Mucosa of descending colon (tissue), 3 donors: ENCODE measurements around the gene OR6V1. TPM values are rescaled to one million over a fixed set of nuclear protein-coding genes. Genes with fewer than 3 reads are reported as not detected.
A peak's percentile ranks its signal among the peaks of the same experiment; 100 is the strongest.

Source experiments
- ATAC-seq: fragments of 200-7000 bp; cut with Tn5 transposase; one replicate; pipeline ENCODE4 v1.9.1; 2020; ENCODE audit warnings: mild to moderate bottlenecking, moderate library complexity
- DNase-seq, 3 donors: peaks; one replicate each; pipeline ENCODE4 v3.0.0-alpha.2; 2020
- H3K36me3 ChIP-seq: fragments of 200-600 bp; one replicate; pipeline ENCODE4 v1.8.0; 2021; ENCODE audit warnings: low read depth, mild to moderate bottlenecking
- H3K4me1 ChIP-seq: fragments of 200-600 bp; one replicate; pipeline ENCODE4 v1.8.0; 2021; ENCODE audit warnings: low read depth, mild to moderate bottlenecking
- H3K4me3 ChIP-seq: fragments of 200-600 bp; one replicate; pipeline ENCODE4 v1.8.0; 2021; ENCODE audit warnings: mild to moderate bottlenecking
- H3K9me3 ChIP-seq: fragments of 200-600 bp; one replicate; pipeline ENCODE4 v1.8.0; 2021; ENCODE audit warnings: mild to moderate bottlenecking
- CTCF ChIP-seq: fragments of 200-600 bp; IDR thresholded peaks from one replicate; pipeline ENCODE4 v1.8.0; 2022; ENCODE audit warnings: antibody characterized with exemption, mild to moderate bottlenecking
- intact Hi-C, 2 donors: fragments of 100-400 bp; cut with DNase I in 1 of 2; cut with micrococcal nuclease in 1 of 2; formaldehyde crosslinking; loops; one replicate each; pipeline versions ENCODE4 v1.11.0 to v1.11.1; 2022; cut with DNase I, micrococcal nuclease
- total RNA-seq, 3 donors: library from RNA; stranded (reverse); fragmentation: NEBNext Ultra II Directional in 2 of 3; extraction: Animal tissue kit (Norgen Biotek cat#: 25700) in 2 of 3; gene quantifications; one replicate each; pipeline versions ENCODE4 v1.2.1 to v1.2.4, GENCODE V29; 2021 to 2023
- donor health status: DM: no; HTN: no; CAD: no; lungs with moderate emphysema.
- donor health status: DM: no; HTN: no; CAD: no.
- donor health status: DM: no; HTN: yes; CAD: no.

The OR6V1 gene
- total RNA-seq, 3 donors from 2014 or later: not detected

DNA sequence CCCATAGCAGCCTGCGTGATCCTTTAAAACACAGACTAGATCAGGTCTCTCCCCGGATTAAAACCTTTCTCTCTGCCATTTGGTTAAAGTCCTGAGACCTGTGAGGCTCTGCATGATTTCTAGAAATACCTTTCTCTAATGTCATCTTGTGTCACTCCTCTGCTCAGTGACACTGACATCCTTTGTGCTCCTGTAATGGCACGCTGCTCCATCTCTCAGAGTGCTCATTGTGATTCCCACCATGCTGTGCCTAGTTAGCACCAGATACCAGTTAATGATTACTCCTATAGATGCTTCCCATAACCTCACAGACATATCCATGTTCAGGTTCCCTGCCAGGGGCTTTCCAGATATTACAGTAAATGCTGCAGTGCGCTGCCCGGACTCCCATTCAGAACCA, 13.5 kb upstream of the OR6V1 start:
- Histone ChIP-seq H3K36me3 (no peaks in the 10 kb centered on the region), H3K9me3 (no peaks in the 10 kb centered on the region), H3K4me1 (no peaks in the 10 kb centered on the region), H3K4me3 (no peak overlapping the region)
- TF ChIP-seq CTCF: no peak
- DNase-seq (no peak), ATAC-seq (no peak)
- intact Hi-C loops: no loop called here

GRCh38 chr7:143040209-143040715, 11.9 kb upstream of the OR6V1 start:
- Histone ChIP-seq H3K4me3 (no peak overlapping the region), H3K4me1 (no peaks in the 10 kb centered on the region), H3K9me3 (no peaks in the 10 kb centered on the region), H3K36me3 (no peaks in the 10 kb centered on the region)
- intact Hi-C loops: no loop called here
- no peak for TF ChIP-seq CTCF
- DNase-seq: no peak
- no peak for ATAC-seq

DNA sequence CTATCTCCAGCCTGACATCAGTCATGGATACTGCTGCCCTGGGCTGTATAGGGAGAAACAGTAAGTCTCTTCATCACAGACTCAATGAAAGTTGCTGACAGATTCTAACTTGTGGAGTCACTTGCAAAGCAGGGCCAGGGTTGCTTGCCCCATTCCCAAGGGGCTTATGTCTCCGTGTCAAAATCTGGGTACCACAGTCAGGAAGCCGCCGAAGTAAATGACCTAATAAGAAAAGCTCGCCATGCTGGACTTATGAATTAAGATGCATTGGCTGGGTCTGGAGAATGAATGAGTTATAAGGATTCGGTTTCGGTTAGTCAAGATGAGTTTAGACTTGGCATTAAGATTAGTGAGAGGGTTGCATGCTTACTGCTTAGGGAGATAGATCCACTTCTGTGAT, 10.8 kb upstream of the OR6V1 start:
- no peak for DNase-seq
- no peaks in the 10 kb centered on the region for H3K9me3 ChIP-seq
- H3K36me3 ChIP-seq: no peaks in the 10 kb centered on the region
- H3K4me3 ChIP-seq: no peak overlapping the region
- TF ChIP-seq CTCF: no peak
- intact Hi-C loops: no loop called here
- no peaks in the 10 kb centered on the region for H3K4me1 ChIP-seq
- no peak for ATAC-seq

GRCh38 chr7:143042159-143042789, 9.9 kb upstream of the OR6V1 start:
- H3K4me1 ChIP-seq: no peaks in the 10 kb centered on the region
- no peak overlapping the region for H3K4me3 ChIP-seq
- ATAC-seq: no peak
- no peak for TF ChIP-seq CTCF
- intact Hi-C loops: no loop called here
- DNase-seq: no peak
- no peaks in the 10 kb centered on the region for H3K9me3 ChIP-seq
- no peaks in the 10 kb centered on the region for H3K36me3 ChIP-seq

DNA sequence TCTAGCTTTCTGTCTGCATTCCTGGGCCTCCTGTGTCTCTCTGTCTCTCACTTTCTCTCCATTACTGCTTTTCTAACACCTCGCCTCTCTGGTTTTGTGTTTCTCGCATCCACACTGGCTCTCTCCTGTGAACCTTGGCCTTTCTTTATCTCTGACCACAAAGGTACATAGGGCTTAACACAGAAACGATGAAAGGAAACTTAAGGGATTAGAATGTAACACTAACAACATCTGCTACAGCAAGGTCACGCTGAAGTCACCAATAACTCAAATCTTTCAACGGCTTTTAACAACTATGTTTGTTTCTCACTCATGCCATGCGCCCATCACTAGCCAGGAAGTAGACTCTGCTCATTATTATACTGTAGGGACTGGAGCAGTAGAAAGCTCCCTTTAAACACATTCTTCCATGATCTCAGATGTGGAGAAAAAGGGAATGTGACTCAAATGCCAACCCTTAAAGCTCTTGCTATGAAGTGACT, 9.3 kb upstream of the OR6V1 start:
- intact Hi-C loops: no loop called here

More for the DNA sequence above, 9.3 kb upstream of the OR6V1 start:
- no peak for DNase-seq
- no peak for TF ChIP-seq CTCF
- ATAC-seq: peak; percentile 39
- Histone ChIP-seq H3K4me1 (no peaks in the 10 kb centered on the region), H3K9me3 (no peaks in the 10 kb centered on the region), H3K36me3 (no peaks in the 10 kb centered on the region), H3K4me3 (no peak overlapping the region)
